ENCODE measurements around the gene NPB.

NPB gene

DNA sequence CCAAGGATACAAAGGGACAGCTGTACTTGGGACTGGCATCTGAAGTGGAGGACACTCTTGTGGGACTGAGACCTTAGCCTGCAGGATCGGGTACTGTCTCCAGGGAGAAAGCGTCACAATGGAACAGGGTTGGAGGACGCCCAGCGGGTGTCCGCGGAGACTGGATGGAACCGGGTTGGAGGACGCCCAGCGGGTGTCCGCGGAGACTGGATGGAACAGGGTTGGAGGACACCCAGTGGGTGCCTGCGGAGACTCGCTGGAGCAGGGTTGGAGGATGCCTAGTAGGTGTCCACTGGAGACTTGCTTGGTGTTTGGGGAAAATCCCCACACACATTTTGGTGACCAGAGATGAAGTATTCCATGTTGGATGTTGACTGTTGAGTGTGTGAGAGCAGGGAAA, 45.2 kb downstream of the NPB start, which contains the start of gene MYADML2:
MYADML2 (minus strand) TSS at position 45 of the 400 bp plus-strand sequence. CDS start 5,492 bp downstream, outside the sequence.
- no peak for DNase-seq

DNA sequence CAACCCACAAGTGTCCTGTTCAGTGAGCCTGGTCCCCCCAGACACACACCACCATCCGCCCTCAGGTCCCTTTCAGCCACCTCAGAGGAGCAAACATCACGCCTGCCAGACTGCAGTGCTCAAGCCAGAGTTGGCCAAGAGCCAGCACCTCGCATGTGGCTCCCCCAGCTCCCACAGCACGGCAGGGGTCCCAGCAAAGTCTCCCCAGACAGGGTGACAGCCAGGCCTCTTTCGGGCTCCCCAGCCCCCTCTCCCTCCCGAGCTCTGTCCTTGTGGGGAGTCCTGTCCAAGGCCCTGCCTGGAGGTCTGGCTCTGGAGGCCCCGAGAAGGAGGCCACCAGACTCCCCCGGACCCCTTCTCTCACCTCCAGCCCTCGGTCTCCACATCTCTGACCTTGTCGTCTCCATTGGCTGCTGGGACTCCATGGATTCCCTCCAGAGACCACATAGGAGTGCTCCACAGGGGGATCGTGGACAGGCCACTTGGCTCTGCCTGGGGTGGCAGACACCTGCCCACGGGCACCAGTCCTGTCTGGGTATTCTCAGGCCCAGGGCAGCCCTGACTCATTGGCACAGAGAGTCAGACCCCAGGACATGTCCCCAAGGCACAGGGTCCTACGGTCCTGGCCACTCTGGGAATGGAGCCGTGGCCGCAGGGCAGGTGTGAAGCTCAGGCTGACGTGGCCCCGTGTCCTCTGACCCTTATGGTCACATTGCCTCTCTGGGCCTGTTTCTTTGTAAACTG, 46.8 kb downstream of the NPB start:
- DNase-seq: no peak

DNA sequence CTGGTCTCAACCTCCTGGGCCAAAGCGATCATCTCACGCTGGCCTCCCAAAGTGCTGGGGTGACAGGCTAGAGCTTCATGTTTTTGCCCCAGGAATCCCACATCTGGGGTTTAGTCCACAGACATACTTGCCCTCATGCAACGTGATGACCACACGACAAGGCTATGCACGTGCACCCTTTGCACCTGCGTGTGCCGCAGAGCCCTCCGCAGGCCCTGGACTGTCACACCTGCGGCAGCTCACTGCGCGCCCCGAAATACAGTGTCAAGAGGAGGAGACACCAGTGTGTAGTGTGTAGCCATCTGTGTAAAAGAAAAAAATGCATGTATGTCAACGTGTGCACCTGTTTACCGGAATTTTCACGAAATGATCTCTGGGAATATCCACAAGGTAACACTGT, 48.5 kb downstream of the NPB start:
- DNase-seq: no peak

DNA sequence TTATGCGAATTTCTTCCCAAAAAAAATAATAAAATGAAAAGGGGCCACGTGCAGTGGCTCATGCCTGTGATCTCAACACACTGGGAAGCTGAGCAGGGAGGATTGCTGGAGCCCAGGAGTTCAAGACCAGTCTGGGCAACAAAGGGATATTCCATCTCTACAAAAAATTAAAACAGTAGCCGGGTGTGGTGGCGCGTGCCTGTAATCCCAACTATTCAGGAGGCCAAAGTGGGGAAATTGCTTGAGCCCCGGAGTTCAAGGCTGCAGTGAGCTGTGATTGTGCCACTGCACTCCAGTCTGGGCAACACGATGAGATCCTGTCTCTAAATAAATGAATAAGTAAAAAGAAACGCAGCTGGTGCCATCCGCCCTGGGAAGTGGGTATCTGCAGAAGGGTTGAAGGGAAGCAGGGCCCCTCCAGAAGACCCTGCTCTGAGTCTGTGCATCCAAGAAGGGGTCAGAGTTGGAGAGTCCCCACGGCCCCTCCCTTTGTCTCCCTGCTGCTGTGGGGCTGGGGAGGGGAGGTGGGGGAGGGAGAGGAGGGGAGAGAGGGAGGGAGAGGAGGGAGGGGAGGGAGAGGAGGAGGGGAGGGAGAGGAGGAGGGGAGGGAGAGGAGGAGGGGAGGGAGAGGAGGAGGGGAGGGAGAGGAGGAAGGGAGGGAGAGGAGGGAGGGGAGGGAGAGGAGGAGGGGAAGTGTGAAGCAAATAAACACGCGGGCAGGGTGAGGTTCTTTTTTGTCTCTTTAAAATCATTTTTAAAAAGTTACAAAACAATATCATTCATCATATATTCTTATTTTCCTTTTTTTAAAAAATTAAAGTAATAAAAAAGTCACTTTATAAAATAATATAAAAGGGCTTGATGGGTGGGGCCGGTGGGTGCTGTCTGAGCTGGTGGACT, 50.0 kb downstream of the NPB start:
- DNase-seq: no peak
